ENCODE results near the gene MAP4K1.

The MAP4K1 gene

GRCh38 chr19:38550376-38550775 lies 67.4 kb downstream of the MAP4K1 start:
- CTCF ChIA-PET: interaction anchor here (1.0 kb wide), 1 partner anchor 14 kb away, joined by 3 read pairs; no protein-coding TSS in a partner anchor
- no peaks in the 10 kb centered on the region for H3K9me3 ChIP-seq (ENCODE audit: control insufficient read depth, insufficient read depth, low read depth, low read length)
- POLR2A ChIA-PET: no interaction called here
- H3K36me3 ChIP-seq (ENCODE audit: control insufficient read depth in 2 of 2, insufficient read depth in 1 of 2, low read length in 2 of 2): no peaks in the 10 kb centered on the region; a peak in 1 of 3 replicates
- peak; percentile 96 for TF ChIP-seq ZNF121 (tag by site-specific recombination; IDR thresholded peaks at IDR 0.05)
- 0 out of 2 replicates have a peak, but pooled peaks have one; percentile 20 for TF ChIP-seq GLIS1 (tag by site-specific recombination; IDR thresholded peaks at IDR 0.05)
- TF ChIP-seq ELK4 (IDR thresholded peaks at IDR 0.05; ENCODE audit: borderline replicate concordance, low read depth, low read length): no peak
- H3K4me1 ChIP-seq (ENCODE audit: control insufficient read depth, insufficient read depth, low read length): peaks cover 10% of the 10 kb centered on the region
- H3K27ac ChIP-seq (ENCODE audit: extremely low read depth, low read depth, low read length): no peak overlapping the region
- H3K4me3 ChIP-seq (ENCODE audit: low read depth, low read length): no peak overlapping the region

GRCh38 chr19:38549942-38550341 lies 67.8 kb downstream of the MAP4K1 start:
- POLR2A ChIA-PET: no interaction called here
- peaks cover 13% of the 10 kb centered on the region for H3K4me1 ChIP-seq (ENCODE audit: control insufficient read depth, insufficient read depth, low read length)

GRCh38 chr19:38549061-38549460 lies 68.7 kb downstream of the MAP4K1 start:
- no peaks in the 10 kb centered on the region for H3K9me3 ChIP-seq (ENCODE audit: control insufficient read depth, insufficient read depth, low read depth, low read length)
- CTCF ChIA-PET: no interaction called here
- TF ChIP-seq ZNF423 (tag by site-specific recombination; IDR thresholded peaks at IDR 0.05) (no peak), ZSCAN18 (tag by site-specific recombination; IDR thresholded peaks at IDR 0.05) (no peak), ZNF777 (tag by site-specific recombination; IDR thresholded peaks at IDR 0.05; ENCODE audit: borderline replicate concordance) (no peak), ZBTB44 (tag by site-specific recombination; IDR thresholded peaks at IDR 0.05) (no peak), ZNF175 (tag by site-specific recombination; IDR thresholded peaks at IDR 0.05) (no peak), ZBTB21 (tag by site-specific recombination; IDR thresholded peaks at IDR 0.05) (no peak), TCF7L2 (IDR thresholded peaks at IDR 0.05; ENCODE audit: borderline replicate concordance, low read depth, low read length) (no peak), ZNF404 (tag by site-specific recombination; IDR thresholded peaks at IDR 0.05) (no peak), ZNF311 (tag by site-specific recombination; IDR thresholded peaks at IDR 0.05; ENCODE audit: borderline replicate concordance) (no peak), ZFP69B (tag by site-specific recombination; IDR thresholded peaks at IDR 0.05) (no peak), RBAK (tag by site-specific recombination; IDR thresholded peaks at IDR 0.05) (no peak), ATF2 (tag by site-specific recombination; IDR thresholded peaks at IDR 0.05; ENCODE audit: low read depth) (no peak), KLF16 (tag by site-specific recombination; IDR thresholded peaks at IDR 0.05) (no peak), SP7 (tag by site-specific recombination; IDR thresholded peaks at IDR 0.05) (no peak)

More at GRCh38 chr19:38549942-38550341, 67.8 kb downstream of the MAP4K1 start:
- CTCF ChIA-PET: no interaction called here
- H3K4me3 ChIP-seq (ENCODE audit: low read depth, low read length): no peak overlapping the region
- TF ChIP-seq GLIS1 (tag by site-specific recombination; IDR thresholded peaks at IDR 0.05) (no peak), TCF7L2 (IDR thresholded peaks at IDR 0.05; ENCODE audit: borderline replicate concordance, low read depth, low read length) (no peak), REPIN1 (tag by site-specific recombination; IDR thresholded peaks at IDR 0.05; ENCODE audit: low read depth) (no peak), ZNF121 (tag by site-specific recombination; IDR thresholded peaks at IDR 0.05) (no peak), KLF1 (tag by site-specific recombination; IDR thresholded peaks at IDR 0.05) (no peak), ZNF146 (tag by site-specific recombination; IDR thresholded peaks at IDR 0.05) (no peak), ZBTB8A (tag by site-specific recombination; IDR thresholded peaks at IDR 0.05) (no peak), ZBTB20 (tag by site-specific recombination; IDR thresholded peaks at IDR 0.05) (no peak), YY1 (tag by site-specific recombination; IDR thresholded peaks at IDR 0.05) (no peak)
- no peaks in the 10 kb centered on the region for H3K9me3 ChIP-seq (ENCODE audit: control insufficient read depth, insufficient read depth, low read depth, low read length)
- no peaks in the 10 kb centered on the region; a peak in 1 of 3 replicates for H3K36me3 ChIP-seq (ENCODE audit: control insufficient read depth in 2 of 2, insufficient read depth in 1 of 2, low read length in 2 of 2)
- H3K27ac ChIP-seq (ENCODE audit: extremely low read depth, low read depth, low read length): no peak overlapping the region

More at GRCh38 chr19:38549061-38549460, 68.7 kb downstream of the MAP4K1 start:
- peaks cover 12% of the 10 kb centered on the region for H3K4me1 ChIP-seq (ENCODE audit: control insufficient read depth, insufficient read depth, low read length)
- POLR2A ChIA-PET: no interaction called here
- no peaks in the 10 kb centered on the region; a peak in 1 of 3 replicates for H3K36me3 ChIP-seq (ENCODE audit: control insufficient read depth in 2 of 2, insufficient read depth in 1 of 2, low read length in 2 of 2)
- H3K4me3 ChIP-seq (ENCODE audit: low read depth, low read length): no peak overlapping the region
- H3K27ac ChIP-seq (ENCODE audit: extremely low read depth, low read depth, low read length): no peak overlapping the region
